Peyer's patch (tissue), 4 donors: ENCODE data around the gene ARHGAP1. TPM values are rescaled to one million over a fixed set of nuclear protein-coding genes. Genes with fewer than 3 reads are reported as not detected.

Experiments
- DNase-seq, 3 donors: peaks; one replicate each; pipeline ENCODE4 v3.0.0-alpha.2; 2017 to 2019
- H3K27ac ChIP-seq, 4 donors: fragments of 200-600 bp; sonication (generic); one replicate each; pipeline ENCODE4 v1.5.1; 2016 to 2019
- H3K27me3 ChIP-seq, 2 donors: fragments of 200-600 bp; sonication (generic); one replicate each; pipeline ENCODE4 v1.5.1; 2019
- H3K36me3 ChIP-seq, 3 donors: fragments of 200-600 bp; sonication (generic); one replicate each; pipeline ENCODE4 v1.5.1; 2016 to 2019
- H3K4me1 ChIP-seq, 4 donors: fragments of 200-600 bp; sonication (generic); one replicate each; pipeline ENCODE4 v1.5.1; 2016 to 2019
- H3K4me3 ChIP-seq, 4 donors: fragments of 200-600 bp; sonication (generic); 1 replicate in 3 of 4; 2 replicates in 1 of 4; pipeline ENCODE4 v1.5.1; 2016 to 2019; ENCODE audit warnings: mild to moderate bottlenecking in 1 of 4
- H3K9me3 ChIP-seq, 4 donors: fragments of 200-600 bp; sonication (generic); one replicate each; pipeline ENCODE4 v1.5.1; 2016 to 2019; ENCODE audit warnings: mild to moderate bottlenecking in 1 of 4
- CTCF ChIP-seq, 6 experiments: fragments of 450-650 bp in 4 of 6; fragments of 200-600 bp in 2 of 6; sonication (generic) in 1 of 6; IDR thresholded peaks; one replicate each; pipeline ENCODE4 v1.5.1; 2017 to 2019; ENCODE audit warnings: antibody characterized with exemption in 6 of 6, mild to moderate bottlenecking in 3 of 6, moderate library complexity in 1 of 6
- POLR2A ChIP-seq, 2 donors: fragments of 450-650 bp; IDR thresholded peaks; one replicate each; pipeline ENCODE4 v1.5.1; 2017; ENCODE audit warnings: antibody characterized with exemption in 2 of 2, mild to moderate bottlenecking in 2 of 2, moderate library complexity in 2 of 2
- total RNA-seq, 4 donors: library from RNA; depleted of rRNA; stranded (reverse); fragments of >200 nt; gene quantifications; one replicate each; pipeline ENCODE4 v1.1.0, GENCODE V29; 2016

The ARHGAP1 gene
- total RNA-seq, 4 donors from 2014 or later: 52.0 to 85.8 (median 62.7) TPM

- Histone ChIP-seq H3K9me3 (no peaks in the 10 kb centered on the region), H3K27ac (peak overlapping the region in 2 of 4 donors; percentile 18 to 27), H3K36me3 (peaks cover 0 to 42% (median 0%) of the 10 kb centered on the region in 3 donors), H3K27me3 (no peaks in the 10 kb centered on the region), H3K4me1 (peaks cover 0 to 45% (median 4%) of the 10 kb centered on the region in 4 donors), H3K4me3 (no peak overlapping the region)
- DNase-seq: no peak
- TF ChIP-seq CTCF (IDR thresholded peaks at IDR 0.05) (no peak), POLR2A (IDR thresholded peaks at IDR 0.05) (no peak)
Measured at GRCh38 chr11:46697303-46697702, 3.1 kb downstream of the ARHGAP1 start.

DNA sequence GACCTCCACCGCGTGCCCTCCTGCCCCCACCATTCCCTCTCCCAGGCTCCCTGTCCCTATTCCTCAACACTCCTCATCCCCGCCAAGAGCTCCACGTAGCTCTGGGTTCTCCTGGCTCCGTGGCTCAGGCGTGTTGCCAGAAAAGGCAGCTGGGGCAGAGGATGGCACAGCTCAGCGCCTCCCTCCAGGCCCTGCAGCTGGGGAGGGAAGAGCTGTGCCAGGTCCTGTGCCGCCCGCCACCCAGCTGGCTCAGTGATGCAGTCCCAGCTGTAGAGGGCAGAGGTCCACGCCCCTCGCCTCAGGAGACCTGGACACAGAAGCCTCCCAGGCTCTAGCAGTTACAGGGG, 4.2 kb downstream of the ARHGAP1 start:
- H3K4me3 ChIP-seq: no peak overlapping the region
- peaks cover 0 to 34% (median 1%) of the 10 kb centered on the region in 4 donors for H3K4me1 ChIP-seq
- peak overlapping the region in 1 of 4 donors; percentile 27 for H3K27ac ChIP-seq
- peaks cover 0 to 50% (median 0%) of the 10 kb centered on the region in 3 donors for H3K36me3 ChIP-seq
- DNase-seq: peak in 1 of 3 donors; percentile 47
- no peaks in the 10 kb centered on the region for H3K9me3 ChIP-seq
- TF ChIP-seq CTCF (IDR thresholded peaks at IDR 0.05): no peak
- TF ChIP-seq POLR2A (IDR thresholded peaks at IDR 0.05): no peak
- H3K27me3 ChIP-seq: no peaks in the 10 kb centered on the region

DNA sequence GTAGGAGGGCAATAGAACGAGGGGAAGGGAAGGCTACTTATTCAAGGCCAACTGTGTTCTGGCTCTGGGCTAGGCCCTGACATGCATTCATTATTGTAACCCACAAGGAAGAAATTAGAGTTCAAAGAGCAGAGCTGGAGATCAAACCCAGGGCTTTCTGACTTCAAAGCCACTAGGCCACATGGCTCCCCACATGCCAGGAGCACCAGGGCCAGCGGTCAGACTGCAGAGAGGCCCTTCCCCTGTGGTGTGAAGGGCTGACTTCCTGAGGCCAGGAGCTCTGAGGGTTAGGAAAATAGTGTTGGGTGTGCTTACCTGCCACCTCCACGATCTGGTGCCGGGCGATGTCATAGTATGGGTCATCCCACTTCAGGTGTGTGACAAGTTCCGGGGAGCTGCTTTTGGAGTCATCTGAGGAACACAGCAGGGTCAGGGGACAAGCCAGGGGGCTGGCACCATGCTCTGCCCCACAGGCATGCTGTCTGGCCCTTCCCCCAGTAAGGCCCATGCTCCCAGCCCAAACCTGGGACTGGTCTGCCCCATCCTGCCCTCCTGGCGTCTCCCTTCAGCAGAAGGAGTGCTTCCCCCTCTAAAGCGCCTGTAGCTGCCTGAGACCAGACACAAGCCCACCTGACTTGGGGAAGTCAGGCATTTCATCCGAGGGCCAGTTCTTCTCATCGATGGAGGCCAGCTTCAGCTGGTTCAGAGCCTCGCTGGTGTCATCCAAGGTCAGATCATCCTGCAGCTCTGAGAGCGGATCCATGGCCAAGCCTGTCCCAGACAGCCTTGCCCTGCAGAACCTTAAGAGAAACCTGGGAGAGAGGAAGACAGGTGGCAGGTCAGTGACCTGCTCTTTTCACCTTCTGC, 4.8 kb downstream of the ARHGAP1 start:
- Histone ChIP-seq H3K9me3 (no peaks in the 10 kb centered on the region), H3K27ac (no peak overlapping the region)

DNA sequence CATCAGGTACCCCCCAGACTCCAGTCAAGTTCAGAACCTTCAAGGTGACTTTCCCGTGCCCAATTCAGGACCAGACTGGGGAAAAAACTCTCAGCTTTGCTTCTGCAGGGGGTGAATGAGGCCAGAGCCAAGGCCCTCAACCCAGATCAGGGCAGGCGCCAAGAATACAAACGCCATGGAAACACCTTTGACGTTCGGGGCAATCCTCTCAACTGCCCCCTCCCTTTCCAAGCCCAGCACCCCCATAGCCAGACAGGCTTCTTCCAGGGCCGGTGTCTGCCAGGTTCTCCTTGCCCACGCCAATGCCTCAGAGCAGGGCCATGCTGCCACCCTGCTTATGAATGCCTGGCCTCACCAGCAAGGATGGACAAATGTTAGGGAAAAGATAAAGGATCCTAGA, 5.8 kb downstream of the ARHGAP1 start:
- H3K27ac ChIP-seq: no peak overlapping the region
- H3K9me3 ChIP-seq: no peaks in the 10 kb centered on the region
- TF ChIP-seq CTCF (IDR thresholded peaks at IDR 0.05) (no peak), POLR2A (IDR thresholded peaks at IDR 0.05) (no peak)

More for the DNA sequence above, 4.8 kb downstream of the ARHGAP1 start:
- Histone ChIP-seq H3K27me3 (no peaks in the 10 kb centered on the region), H3K4me3 (no peak overlapping the region), H3K4me1 (peaks cover 0 to 34% (median 1%) of the 10 kb centered on the region in 4 donors), H3K36me3 (peaks cover 0 to 56% (median 0%) of the 10 kb centered on the region in 3 donors)
- DNase-seq: no peak
- TF ChIP-seq POLR2A (IDR thresholded peaks at IDR 0.05) (no peak), CTCF (IDR thresholded peaks at IDR 0.05) (no peak)

GRCh38 chr11:46694072-46694471, 6.3 kb downstream of the ARHGAP1 start:
- peaks cover 0 to 69% (median 0%) of the 10 kb centered on the region in 3 donors for H3K36me3 ChIP-seq
- DNase-seq: no peak
- H3K4me3 ChIP-seq: no peak overlapping the region
- H3K9me3 ChIP-seq: no peaks in the 10 kb centered on the region
- no peak overlapping the region for H3K27ac ChIP-seq
- no peaks in the 10 kb centered on the region for H3K27me3 ChIP-seq
- no peak for TF ChIP-seq CTCF (IDR thresholded peaks at IDR 0.05)
- TF ChIP-seq POLR2A (IDR thresholded peaks at IDR 0.05): no peak
- peaks cover 0 to 28% (median 1%) of the 10 kb centered on the region in 4 donors for H3K4me1 ChIP-seq

More for the DNA sequence above, 5.8 kb downstream of the ARHGAP1 start:
- Histone ChIP-seq H3K4me1 (peaks cover 0 to 34% (median 1%) of the 10 kb centered on the region in 4 donors), H3K36me3 (peaks cover 0 to 64% (median 0%) of the 10 kb centered on the region in 3 donors), H3K27me3 (no peaks in the 10 kb centered on the region), H3K4me3 (no peak overlapping the region)
- no peak for DNase-seq
